GM21367 (cell line): ENCODE results near the gene SERINC2.
"Not testable (repeated sequence)": the region's sequence is repeated elsewhere in the genome, so short reads cannot be mapped to it uniquely, and the experiment has no call there.

Experiments used
- ATAC-seq: cut with Tn5 transposase; IDR thresholded peaks from one replicate; pipeline ENCODE4 v1.9.1; 2021; ENCODE audit not compliant: unreplicated experiment

The SERINC2 gene

GRCh38 chr1:31460027-31460426 lies 47.0 kb downstream of the SERINC2 start:
- no peak for ATAC-seq

GRCh38 chr1:31467005-31467674 lies 54.1 kb downstream of the SERINC2 start:
- no peak for ATAC-seq

DNA sequence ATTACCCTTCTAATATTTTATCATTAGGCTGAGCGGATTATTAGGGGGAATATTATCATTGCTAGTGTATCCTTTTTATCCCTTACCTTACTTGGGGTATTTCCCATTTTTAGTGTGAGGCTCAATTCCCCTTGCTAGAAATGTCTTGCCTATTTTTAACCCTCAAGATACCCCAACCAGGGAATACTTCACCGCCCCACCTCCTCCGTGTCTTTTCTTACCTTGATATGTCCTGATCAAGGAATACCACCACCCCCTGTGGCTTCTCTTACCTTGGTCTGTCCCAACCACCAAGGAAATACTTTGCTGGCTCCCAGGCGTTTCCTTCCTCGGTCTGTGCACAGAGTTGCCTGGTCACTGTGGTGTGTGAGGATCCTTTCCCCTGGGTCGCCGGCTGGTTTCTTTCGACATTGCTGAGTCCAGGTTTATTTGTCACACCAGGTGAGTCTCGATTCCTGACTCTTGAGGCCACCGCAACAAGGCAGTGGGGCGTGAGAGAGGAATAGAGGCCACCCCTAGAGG lies 57.8 kb downstream of the SERINC2 start:
- ATAC-seq, result no peak

GRCh38 chr1:31471452-31472313 lies 58.7 kb downstream of the SERINC2 start:
- not testable (repeated sequence) for ATAC-seq

GRCh38 chr1:31472314-31472651 lies 59.3 kb downstream of the SERINC2 start:
- ATAC-seq, result not testable (repeated sequence)

GRCh38 chr1:31472673-31473072 lies 59.7 kb downstream of the SERINC2 start:
- ATAC-seq, result not testable (repeated sequence)

GRCh38 chr1:31473508-31473907 lies 60.5 kb downstream of the SERINC2 start:
- not testable (repeated sequence) for ATAC-seq

DNA sequence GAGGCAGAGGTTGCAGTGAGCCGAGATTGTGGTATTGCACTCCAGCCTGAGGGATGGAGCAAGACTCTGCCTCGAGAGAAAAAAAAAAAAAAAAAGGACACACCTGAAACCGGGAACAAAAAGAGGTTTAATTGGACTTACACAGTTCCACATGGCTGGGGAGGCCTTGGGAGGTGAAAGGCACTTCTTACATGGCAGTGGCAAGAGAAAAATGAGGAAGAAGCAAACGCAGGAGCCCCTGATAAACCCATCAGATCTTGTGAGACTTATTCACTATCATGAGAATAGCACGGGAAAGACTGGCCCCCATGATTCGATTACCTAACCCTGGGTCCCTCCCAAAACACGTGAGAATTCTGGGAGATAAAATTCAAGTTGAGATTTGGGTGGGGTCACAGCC lies 61.6 kb downstream of the SERINC2 start:
- ATAC-seq, result not testable (repeated sequence)

GRCh38 chr1:31476891-31477846 lies 64.2 kb downstream of the SERINC2 start:
- ATAC-seq, result no peak

DNA sequence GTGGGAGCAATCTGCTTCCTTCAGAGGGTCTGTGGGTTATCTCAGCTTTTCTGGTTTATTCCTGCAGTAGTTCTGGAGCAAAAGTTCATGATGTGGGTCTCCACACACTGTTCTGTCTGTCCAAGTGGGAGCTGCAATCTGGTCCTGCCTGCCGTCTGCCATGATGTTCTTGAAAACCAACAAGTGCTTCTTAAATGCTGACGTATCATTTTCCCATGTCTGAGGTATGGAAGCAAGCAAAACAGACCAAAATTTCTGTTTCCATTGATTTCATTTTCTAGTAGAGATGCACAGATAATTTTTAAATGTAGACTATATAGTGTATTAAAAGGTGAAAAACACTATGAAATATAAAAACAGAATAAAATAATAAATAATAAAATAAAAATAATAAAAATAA lies 65.2 kb downstream of the SERINC2 start:
- ATAC-seq, result no peak

DNA sequence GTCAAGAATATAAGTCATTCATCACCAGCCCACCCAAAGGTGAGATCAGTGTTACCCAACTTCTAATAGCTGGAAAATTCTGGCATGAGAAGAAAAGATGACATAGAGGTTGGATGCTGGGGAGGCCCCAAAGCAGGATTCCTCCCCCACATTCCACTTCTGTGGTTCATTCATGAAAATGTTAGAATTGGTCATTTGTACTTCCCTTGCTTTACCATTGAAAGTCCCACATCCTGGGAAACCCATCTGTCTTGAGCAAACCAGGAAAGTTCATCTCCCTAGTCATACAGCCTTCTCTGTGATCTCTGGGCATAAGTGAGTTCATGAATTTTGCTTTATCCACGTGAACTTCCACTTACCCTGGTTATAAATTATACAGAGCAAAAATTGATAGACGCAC lies 66.8 kb downstream of the SERINC2 start:
- ATAC-seq, result no peak

DNA sequence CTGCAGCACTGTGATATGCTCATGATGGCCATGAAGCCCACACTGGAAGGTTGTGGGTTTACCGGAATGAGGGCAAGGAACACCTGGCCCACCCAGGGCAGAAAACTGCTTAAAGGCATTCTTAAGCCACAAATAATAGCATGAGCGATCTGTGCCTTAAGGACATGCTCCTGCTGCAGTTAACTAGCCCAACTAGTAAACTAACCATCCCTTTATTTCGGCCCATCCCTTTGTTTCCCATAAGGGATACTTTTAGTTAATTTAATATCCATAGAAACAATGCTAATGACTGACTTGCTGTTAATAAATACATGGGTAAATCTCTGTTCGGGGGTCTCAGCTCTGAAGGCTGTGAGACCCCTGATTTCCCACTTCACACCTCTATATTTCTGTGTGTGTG lies 67.4 kb downstream of the SERINC2 start:
- not testable (repeated sequence) for ATAC-seq

DNA sequence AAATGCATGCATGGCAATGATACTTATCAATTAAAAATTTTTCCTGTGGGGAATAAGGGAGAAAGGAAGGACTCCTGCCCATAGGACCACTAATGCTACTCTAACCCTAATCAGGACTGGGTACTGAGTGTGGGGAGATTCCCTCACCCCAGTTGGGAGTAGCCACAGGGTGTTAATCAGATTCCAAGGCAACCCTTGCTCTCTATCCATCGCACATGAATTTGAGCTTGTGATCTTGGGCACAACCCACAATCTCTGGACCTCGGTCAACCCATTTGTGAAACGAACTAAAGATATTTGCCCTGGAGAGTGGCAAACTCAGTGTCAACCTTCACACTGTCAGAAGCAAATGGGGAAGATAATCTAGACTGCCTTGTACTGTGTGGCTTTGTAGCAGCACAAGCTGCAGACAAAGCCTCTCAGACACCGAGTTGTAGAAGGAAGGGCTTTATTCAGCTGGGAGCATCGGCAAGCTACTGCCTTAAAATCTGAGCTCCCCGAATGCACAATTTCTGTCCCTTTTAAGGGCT lies 69.5 kb downstream of the SERINC2 start:
- no peak for ATAC-seq

DNA sequence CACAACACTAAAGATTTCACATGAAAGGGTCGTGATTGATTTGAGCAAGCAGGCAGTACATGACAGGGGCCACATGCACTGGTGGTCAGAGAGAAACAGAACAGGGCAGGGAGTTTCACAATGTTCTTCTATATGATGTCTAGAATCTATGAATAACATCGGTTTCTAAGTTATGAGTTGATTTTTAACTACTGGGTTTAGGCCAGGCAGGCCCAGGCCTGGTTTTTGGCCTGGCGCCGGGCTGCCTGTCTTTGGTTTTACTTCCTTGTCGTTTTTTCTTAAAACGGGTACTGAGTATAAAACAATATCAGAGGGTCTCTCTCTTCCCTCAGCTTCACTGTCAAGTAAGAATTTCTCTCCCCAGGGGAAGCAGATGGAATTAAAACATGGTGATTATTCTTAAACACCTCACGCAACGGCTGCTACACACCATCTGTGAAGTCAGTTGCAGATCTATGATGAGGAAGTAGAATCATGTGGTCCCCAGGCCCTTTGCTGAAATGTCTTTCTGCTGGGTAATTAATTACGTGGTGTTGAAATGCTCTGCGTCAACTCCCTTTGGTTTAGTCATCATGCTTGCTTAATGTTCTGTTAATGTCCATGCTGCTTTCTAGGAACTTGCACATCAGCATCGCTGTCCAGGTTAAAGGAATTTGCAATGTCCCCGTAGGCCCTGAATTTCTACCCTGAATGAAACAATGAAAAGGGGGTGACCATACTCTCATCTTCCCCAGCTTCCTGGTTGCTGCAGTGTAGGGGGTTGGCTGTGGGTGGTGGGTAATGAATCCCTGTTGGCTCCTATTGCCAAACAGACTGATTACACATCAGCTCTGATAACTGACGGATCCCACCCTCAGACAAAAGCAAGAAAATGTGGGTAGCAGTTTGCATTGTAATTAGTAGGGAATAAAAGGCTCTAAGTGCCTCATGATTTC lies 70.3 kb downstream of the SERINC2 start:
- no peak for ATAC-seq
